Limb (tissue), 2 donors: Measurements from ENCODE around the gene NR1D1.

Source experiments
- DNase-seq, 2 donors: peaks; one replicate each; pipeline ENCODE4 v3.0.0-alpha.2; 2016; ENCODE audit errors: extremely low spot score in 2 of 2

The NR1D1 gene

DNA sequence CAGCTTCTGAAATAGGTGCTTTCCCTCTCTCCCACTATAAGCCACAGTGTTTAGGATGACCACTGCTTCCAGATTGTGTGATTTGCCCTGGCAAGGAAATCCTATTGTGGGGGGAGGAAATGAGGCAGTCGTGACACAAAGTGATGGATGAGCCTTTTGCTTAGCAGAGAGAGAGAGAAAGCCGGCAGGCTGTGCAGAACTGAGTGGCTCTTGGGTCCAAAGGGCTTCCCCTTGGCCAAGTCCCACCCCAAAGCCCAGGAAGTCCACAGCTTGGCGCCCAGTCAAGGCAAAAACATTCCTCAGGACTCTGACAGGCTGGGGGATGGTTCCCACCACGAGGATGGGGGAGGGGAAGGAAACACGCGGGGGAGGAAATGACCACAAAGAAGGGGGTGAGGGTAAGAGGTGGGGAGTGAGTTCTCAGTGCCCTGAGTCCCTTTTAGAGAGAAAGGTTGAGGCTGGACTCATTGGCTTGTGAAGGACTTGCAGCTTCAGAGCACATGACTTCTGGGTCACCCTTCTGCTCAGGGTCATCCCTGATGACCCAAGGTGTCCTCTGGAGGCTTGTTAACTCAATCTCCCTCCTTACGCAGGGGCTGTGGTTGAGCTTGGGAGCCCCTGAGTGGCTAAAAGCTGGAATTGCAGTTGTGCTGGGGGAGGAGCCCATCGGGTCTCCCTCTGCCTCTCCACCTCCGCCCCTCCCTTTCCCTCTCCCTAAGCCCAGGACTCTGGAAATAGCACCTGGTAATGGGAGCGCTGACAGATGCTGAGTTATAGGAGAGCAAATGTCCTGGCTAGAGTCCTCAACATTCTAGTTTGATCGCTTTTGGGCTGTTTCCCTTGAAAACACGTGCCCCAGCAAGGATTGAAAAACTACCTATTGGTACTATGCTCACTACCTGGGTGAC is 11.1 kb upstream of the NR1D1 start:
- DNase-seq: peak; percentile 86 to 89

DNA sequence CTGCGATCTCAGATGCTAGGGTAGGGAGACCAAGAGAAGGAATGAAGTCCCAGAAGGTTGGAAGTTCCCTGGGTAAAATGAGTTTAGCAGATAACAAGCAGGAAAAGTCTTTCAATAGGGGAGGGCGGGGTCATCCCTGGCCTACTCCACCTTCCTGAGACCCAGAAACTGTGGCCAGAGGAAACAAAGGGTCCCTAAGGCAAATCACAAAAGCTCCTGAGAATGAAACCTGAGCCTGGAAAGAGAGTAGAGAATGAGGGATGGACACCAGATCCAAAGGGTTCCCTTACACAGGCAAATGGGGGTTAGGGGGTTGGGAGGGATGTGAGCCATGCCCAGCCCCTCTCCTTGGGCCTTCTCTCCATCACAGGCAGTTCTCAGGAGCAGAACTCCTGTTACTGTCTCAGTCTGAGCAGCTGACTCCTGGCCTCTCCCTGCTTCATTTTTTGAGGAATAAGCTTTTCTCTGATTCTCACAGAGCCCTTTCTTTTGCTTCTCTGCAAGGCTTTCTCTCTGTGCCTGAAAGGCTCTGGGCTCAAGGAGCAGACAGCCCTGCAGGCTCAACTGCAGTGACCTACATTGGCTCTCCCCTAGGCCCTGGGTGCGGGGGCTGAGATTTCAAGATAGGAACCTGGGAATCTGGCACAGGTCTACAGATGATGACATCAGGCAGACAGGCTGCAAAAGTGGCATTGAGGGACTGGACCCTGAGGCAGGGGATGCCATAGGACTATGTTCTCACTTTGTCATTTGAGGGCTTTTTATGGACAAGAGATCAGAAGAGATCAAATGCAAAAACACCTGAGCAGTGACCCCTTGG is 9.8 kb upstream of the NR1D1 start:
- DNase-seq: peak in 1 of 2 donors; percentile 29

DNA sequence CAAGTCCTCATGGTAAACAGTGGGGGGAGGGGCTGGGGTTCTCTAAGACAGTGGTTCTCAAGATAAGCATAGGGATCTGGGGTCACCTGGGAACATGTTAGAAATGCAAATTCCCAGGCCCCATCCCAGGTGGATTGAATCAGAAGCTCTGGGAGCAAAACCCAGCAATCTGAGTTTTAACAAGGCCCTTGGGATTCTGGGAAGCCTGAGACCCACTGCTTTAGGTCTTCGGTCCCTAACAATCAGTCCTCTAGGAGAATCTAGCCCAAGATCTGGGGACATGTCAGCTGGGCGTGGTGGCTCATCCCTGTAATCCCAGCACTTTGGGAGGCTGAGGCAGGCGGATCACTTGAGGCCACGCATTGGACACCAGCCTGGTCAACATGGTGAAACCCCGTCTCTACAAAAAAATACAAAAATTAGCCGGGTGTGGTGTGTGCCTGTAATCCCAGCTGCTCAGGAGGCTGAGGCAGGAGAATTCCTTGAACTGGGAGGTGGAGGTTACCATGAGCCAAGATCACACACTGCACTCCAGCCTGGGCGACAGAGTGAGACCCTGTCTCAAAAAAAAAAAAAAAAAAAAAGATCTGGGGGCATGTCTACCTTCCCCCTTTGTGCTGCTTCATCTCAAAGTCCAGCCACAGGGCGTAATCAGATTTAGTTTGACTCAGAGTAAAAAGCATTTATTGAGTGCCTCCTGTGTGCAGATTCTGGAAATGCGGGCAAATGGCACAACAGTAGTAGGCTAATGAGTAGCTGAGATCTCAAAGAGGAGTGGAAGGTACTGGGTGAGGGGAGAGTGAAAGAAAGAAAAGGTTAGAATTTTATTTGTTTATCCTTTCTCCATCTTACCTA is 8.8 kb upstream of the NR1D1 start:
- peak in 1 of 2 donors; percentile 24 for DNase-seq

DNA sequence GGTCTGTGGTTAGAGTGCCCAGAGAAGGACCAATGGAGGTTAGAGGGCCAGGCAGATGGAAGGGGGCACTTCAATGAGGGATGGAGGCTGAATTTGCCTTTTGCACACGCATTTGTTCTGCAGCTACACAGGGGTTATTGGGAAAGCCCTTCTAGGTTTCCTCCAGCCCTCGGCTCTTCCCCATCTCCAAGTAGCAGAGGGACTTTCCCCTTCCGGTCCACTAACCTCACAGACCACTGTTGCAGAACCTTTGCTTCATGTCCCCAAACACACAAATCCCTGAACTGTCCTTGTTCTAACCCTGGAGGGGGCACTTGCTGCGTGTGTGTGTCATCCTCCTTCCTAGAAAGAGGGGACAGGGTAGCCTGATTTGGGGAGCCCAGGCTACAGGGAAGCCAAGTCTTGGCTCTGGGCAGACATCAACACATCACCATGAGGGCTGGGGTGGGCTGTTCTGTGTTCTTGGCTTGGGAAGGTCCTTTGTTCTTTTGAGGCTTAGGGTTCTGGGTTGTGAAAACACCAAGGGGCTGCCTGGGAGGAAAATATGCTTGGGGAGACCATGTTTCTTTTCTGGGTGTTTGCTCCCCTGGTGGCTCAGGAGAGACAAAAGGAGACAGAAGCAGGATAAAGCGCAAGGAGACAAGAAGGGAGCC is 7.3 kb upstream of the NR1D1 start:
- no peak for DNase-seq

DNA sequence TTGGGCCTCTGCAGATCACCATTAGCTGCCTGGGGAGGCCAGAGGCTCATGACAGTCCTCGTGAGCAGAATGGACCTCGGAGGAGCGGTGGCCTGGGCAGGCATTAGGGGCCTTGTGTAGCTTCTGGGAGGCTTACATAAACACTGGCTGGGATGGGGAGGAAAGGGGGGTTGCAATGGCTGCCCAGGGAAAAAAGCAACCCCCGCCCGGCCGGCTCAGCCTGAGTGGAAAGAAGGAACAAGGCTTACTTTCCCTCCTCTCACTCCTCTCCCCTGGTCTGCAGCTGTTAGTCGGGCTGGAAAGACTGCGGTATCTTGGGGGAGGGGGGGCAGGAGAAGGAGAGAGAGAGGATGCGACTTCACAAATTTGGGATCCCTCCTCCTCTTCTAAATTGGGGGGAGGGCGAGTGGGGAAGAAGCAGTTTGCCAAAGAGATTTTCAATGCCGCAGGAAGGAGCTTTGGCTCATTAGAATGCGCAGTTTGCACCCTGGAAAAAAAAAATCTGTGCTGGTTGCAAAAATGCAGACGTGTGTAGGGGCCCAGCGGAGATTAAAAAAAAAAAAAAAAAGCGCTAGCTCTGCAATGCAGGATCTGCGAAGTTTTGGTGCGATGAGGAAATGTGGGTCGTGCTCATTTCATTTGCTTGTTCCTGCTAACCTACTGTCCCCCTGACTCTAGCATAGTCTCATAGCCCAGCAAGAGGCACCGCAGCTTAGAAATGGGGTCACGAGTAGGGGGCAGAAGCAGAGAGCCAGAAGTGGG is 6.6 kb upstream of the NR1D1 start:
- peak; percentile 66 to 69 for DNase-seq

DNA sequence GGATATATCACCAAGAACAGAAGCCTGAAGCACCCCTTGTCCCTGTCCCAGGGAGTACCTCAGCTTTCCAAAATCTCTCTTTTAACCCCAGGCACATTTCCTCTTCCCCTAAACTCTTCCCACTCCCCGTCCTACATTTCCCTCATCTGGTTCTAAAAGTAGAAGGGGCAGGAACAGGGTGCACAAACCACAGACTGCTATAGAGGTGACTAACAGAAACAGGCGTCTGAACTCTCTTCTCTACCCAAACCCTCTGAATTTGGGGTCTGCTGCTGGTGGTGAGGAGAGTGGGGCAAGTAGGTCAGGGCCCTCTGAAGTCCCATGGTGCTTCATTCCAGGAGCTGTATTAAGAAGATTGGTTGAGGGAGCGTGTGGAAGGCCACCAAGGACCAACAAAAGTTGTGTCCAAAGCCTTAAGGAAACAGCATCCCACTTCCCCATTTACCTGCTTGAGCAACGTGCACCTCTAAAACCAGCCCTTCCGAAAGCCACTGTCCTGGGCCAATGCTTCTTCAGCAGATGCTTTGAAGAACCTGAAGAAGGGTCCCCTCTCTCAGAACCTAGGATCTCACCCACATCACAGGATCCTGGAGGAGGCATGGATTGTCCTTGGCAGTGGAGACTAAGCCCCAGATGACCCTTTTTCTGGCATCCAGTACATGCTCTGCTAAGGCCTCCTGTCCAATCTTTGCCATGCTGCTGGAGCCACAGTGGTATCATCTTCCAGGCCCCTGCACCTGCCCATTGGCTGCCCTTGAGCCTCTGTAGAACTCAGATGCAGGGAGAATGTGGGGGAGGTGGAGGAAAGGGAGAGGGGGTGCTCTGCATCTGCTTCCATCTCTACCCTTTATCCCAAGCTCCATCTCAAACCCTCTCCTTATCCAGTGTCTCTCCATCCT is 5.7 kb upstream of the NR1D1 start:
- DNase-seq: peak in 1 of 2 donors; percentile 31

DNA sequence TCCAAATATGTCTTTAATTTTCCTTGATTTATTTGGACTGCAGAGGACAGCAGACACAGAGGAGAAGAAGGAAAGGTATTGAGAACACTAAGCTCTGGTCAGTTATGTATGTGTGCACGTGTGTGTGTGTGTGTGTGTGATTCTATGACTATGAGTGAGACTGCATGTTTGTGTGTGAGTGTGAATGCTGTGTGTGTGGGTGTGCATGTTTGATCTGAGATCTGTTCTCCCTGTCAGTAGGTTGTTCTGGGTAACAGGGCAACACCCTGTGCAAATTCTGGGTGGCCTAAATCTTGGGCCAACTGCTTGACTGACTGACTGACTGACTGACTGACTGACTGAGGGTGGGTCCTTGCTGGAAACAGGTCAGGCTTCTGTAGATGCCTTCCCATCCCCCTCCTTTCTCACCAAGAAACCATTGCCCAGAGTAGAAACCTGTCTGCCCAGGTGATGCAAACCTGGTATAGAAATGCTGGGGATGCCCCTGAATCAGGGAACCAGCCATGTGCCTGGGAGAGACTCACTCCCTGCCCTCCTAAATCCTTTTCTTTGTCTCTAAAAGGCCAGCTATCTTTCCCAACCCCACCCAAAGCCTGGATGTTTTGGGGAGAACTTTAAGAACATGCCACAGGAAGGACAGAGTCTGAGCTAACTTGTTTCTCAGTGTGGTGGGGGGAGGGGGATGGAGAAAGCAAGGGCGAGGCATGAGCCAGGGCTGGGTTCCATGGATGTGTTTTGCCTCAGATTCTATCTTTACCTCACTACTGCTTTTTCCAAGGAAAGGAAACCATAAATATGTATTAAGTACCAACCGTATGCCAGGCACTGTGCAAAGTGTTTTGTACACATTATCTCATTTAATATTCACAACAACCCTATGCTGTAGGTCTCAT is 4.5 kb upstream of the NR1D1 start:
- no peak for DNase-seq

- DNase-seq: no peak
Measured at GRCh38 chr17:40103688-40104087, 3.3 kb upstream of the NR1D1 start.

- DNase-seq: peak in 1 of 2 donors; percentile 29
Measured at GRCh38 chr17:40103071-40103661, 2.8 kb upstream of the NR1D1 start.

GRCh38 chr17:40101367-40102210 is 1.2 kb upstream of the NR1D1 start:
- no peak for DNase-seq

DNA sequence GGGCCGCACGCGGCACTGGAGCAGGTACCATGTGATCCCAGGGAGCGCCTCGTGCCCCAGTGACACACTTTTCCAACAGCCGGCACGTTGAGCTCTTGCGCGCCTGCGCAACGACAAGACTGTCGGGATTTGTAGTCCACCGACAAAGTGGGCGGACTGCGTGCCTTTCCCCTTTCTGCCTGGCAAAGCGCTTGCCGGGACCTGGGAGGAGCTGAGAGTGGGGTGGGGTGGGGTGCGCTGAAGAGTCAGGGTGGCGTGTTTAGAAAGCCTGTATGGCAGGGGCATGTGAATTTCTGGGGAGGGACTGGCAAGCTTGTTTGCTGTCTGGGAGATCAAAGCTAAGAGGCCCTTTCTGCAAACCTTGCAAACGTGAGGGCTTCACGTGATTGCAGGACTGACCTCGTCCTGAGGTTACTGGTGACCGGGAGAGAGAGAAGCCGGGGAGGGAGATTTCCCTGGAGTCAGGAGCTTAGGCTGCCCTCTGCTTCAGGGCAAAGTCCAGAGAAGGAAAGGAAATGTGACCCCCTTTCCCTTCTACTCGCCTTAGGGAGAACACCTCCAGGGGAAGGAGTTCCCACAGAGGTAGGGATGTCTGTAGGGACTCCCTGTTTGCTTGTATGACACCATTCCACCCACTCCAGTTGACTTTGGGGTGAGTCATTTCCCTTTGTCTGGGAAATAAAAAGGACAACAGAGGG is 429 bp upstream of the NR1D1 start:
- DNase-seq: peak; percentile 92 to 94

DNA sequence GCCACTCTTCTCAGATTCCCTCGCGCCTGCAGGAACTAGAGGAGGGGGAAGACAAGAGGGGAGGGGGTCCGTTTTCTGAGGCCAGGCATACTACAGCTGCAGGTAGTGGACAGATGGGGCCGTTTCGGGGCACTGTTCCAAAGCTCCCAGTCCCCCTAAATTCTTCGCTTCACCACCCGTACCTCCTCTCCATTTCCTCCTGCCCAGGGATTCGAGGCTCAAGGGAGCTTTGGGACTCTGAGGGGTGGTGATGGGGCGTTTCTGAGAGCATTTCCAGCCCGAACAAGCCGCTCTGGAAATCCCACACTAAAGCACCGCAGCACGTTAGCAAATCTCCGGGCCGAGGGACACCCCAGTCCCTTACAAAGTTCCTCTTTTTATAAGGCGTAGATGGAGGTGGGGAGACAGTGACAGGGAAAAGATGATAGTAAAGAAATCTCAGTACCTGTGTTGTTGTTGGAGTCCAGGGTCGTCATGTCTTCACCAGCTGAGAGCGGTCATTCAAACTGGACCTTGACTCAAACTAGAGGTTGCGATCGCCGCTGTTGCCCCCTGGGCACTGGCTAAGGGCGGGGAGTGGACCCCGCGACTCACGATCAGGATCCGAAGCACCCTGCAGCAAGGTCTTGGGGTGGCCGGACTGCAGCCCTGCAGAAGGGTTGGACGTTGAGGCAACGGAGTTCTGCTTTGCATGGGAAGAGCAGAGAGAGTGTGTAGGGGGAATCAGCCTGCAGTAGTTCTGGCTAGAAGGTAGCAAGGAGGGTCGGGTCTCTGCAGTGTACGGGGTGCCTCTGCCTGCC is 570 bp downstream of the NR1D1 start:
- no peak for DNase-seq

GRCh38 chr17:40098846-40099618 is 1.4 kb downstream of the NR1D1 start:
- peak; percentile 72 to 92 for DNase-seq
